Vagina (tissue), 2 donors: ENCODE results near the gene AGMAT. TPM values are rescaled to one million over a fixed set of nuclear protein-coding genes. Genes with fewer than 3 reads are reported as not detected.

Experiments used
- DNase-seq, 2 donors: peaks; one replicate each; pipeline ENCODE4 v3.0.0-alpha.2; 2017; ENCODE audit errors: extremely low spot score in 2 of 2
- H3K27ac ChIP-seq: fragments of 200-600 bp; sonication (generic); one replicate; pipeline ENCODE4 v1.5.1; 2019
- H3K27me3 ChIP-seq: fragments of 200-600 bp; sonication (generic); one replicate; pipeline ENCODE4 v1.5.1; 2019
- H3K36me3 ChIP-seq, 2 donors: fragments of 200-600 bp; sonication (generic); one replicate each; pipeline ENCODE4 v1.5.1; 2017 to 2019
- H3K4me1 ChIP-seq: fragments of 200-600 bp; sonication (generic); one replicate; pipeline ENCODE4 v1.5.1; 2019
- H3K4me3 ChIP-seq, 2 donors: fragments of 200-600 bp; sonication (generic); 1 replicate in 1 of 2; 2 replicates in 1 of 2; pipeline ENCODE4 v1.5.1; 2016 to 2019
- H3K9me3 ChIP-seq: fragments of 200-600 bp; sonication (generic); one replicate; pipeline ENCODE4 v1.5.1; 2019
- CTCF ChIP-seq, 3 experiments: fragments of 450-650 bp in 2 of 3; fragments of 200-600 bp in 1 of 3; sonication (generic) in 1 of 3; IDR thresholded peaks; one replicate each; pipeline ENCODE4 v1.5.1; 2017 to 2019; ENCODE audit warnings: antibody characterized with exemption in 3 of 3, mild to moderate bottlenecking in 2 of 3, moderate library complexity in 2 of 3
- POLR2A ChIP-seq, 2 donors: fragments of 450-650 bp; IDR thresholded peaks; one replicate each; pipeline ENCODE4 v1.6.1; 2017; ENCODE audit warnings: antibody characterized with exemption in 2 of 2, mild to moderate bottlenecking in 2 of 2, moderate library complexity in 2 of 2
- POLR2AphosphoS5 ChIP-seq, 2 donors: sonication (generic); formaldehyde crosslinking; IDR thresholded peaks; one replicate each; pipeline ENCODE4 v1.9.0; 2017; ENCODE audit warnings: antibody characterized with exemption in 2 of 2, mild to moderate bottlenecking in 2 of 2, low read depth in 1 of 2; ENCODE audit not compliant: insufficient read depth in 1 of 2
- intact Hi-C: fragments of 100-400 bp; cut with DNase I; formaldehyde crosslinking; loops from one replicate; pipeline ENCODE4 v1.15.1; 2023
- total RNA-seq: library from RNA; depleted of rRNA; stranded (reverse); fragments of >200 nt; gene quantifications from one replicate; pipeline ENCODE4 v1.2.3, GENCODE V29; 2016

Gene AGMAT
- total RNA-seq, 1 donor from 2014 or later, result 1.5 TPM

GRCh38 chr1:15579683-15580047, 5.2 kb downstream of the AGMAT start:
- TF ChIP-seq CTCF (IDR thresholded peaks at IDR 0.05), result no peak
- no peak for TF ChIP-seq POLR2A (IDR thresholded peaks at IDR 0.05)
- no peak for TF ChIP-seq POLR2AphosphoS5 (IDR thresholded peaks at IDR 0.05; ENCODE audit: insufficient read depth in 1 of 2, low read depth in 1 of 2)
- Histone ChIP-seq H3K27ac (no peak overlapping the region), H3K36me3 (no peaks in the 10 kb centered on the region), H3K4me1 (peaks cover 8% of the 10 kb centered on the region), H3K27me3 (no peaks in the 10 kb centered on the region), H3K4me3 (no peak overlapping the region), H3K9me3 (no peaks in the 10 kb centered on the region)
- intact Hi-C loops, result no loop called here
- no peak for DNase-seq

- Histone ChIP-seq H3K36me3 (no peaks in the 10 kb centered on the region), H3K4me1 (peaks cover 2% of the 10 kb centered on the region), H3K9me3 (no peaks in the 10 kb centered on the region), H3K27ac (no peak overlapping the region), H3K27me3 (no peaks in the 10 kb centered on the region), H3K4me3 (no peak overlapping the region)
- TF ChIP-seq POLR2AphosphoS5 (IDR thresholded peaks at IDR 0.05; ENCODE audit: insufficient read depth in 1 of 2, low read depth in 1 of 2) (peak in 1 of 2 donors; percentile 6), CTCF (IDR thresholded peaks at IDR 0.05) (no peak), POLR2A (IDR thresholded peaks at IDR 0.05) (no peak)
- DNase-seq, result no peak
- intact Hi-C loops, result no loop called here
Measured at GRCh38 chr1:15578921-15579682, 5.7 kb downstream of the AGMAT start.

- H3K36me3 ChIP-seq, result no peaks in the 10 kb centered on the region
- DNase-seq, result no peak
- intact Hi-C loops, result no loop called here
- TF ChIP-seq CTCF (IDR thresholded peaks at IDR 0.05) (no peak), POLR2A (IDR thresholded peaks at IDR 0.05) (no peak), POLR2AphosphoS5 (IDR thresholded peaks at IDR 0.05; ENCODE audit: insufficient read depth in 1 of 2, low read depth in 1 of 2) (no peak)
- no peaks in the 10 kb centered on the region for H3K9me3 ChIP-seq
- no peak overlapping the region for H3K4me3 ChIP-seq
- H3K27me3 ChIP-seq, result no peaks in the 10 kb centered on the region
- no peak overlapping the region for H3K27ac ChIP-seq
- no peaks in the 10 kb centered on the region for H3K4me1 ChIP-seq
Measured at GRCh38 chr1:15577691-15578090, 7.2 kb downstream of the AGMAT start.

- Histone ChIP-seq H3K9me3 (no peaks in the 10 kb centered on the region), H3K27ac (no peak overlapping the region), H3K36me3 (no peaks in the 10 kb centered on the region), H3K27me3 (no peaks in the 10 kb centered on the region), H3K4me3 (no peak overlapping the region), H3K4me1 (no peaks in the 10 kb centered on the region)
- intact Hi-C loops, result no loop called here
- no peak for DNase-seq
- TF ChIP-seq CTCF (IDR thresholded peaks at IDR 0.05), result no peak
- no peak for TF ChIP-seq POLR2AphosphoS5 (IDR thresholded peaks at IDR 0.05; ENCODE audit: insufficient read depth in 1 of 2, low read depth in 1 of 2)
- no peak for TF ChIP-seq POLR2A (IDR thresholded peaks at IDR 0.05)
Measured at GRCh38 chr1:15575549-15576150, 9.2 kb downstream of the AGMAT start.

- H3K36me3 ChIP-seq, result peaks cover 0 to under 1% of the 10 kb centered on the region in 2 donors
- no peaks in the 10 kb centered on the region for H3K9me3 ChIP-seq
- no peaks in the 10 kb centered on the region for H3K27me3 ChIP-seq
- no peak for DNase-seq
- TF ChIP-seq POLR2AphosphoS5 (IDR thresholded peaks at IDR 0.05; ENCODE audit: insufficient read depth in 1 of 2, low read depth in 1 of 2), result no peak
- TF ChIP-seq POLR2A (IDR thresholded peaks at IDR 0.05), result no peak
- no peak for TF ChIP-seq CTCF (IDR thresholded peaks at IDR 0.05)
- H3K4me3 ChIP-seq, result no peak overlapping the region
- intact Hi-C loops, result no loop called here
- H3K4me1 ChIP-seq, result no peaks in the 10 kb centered on the region
- no peak overlapping the region for H3K27ac ChIP-seq
Measured at GRCh38 chr1:15574741-15575140, 10.1 kb downstream of the AGMAT start.
